Measurements from ENCODE around the gene TRIO.

TRIO gene

GRCh38 chr5:14557791-14558415 lies 414.8 kb downstream of the TRIO start:
- DNase-seq (ENCODE audit: low read depth) = no peak
